GM19452 (cell line): Measurements from ENCODE around the gene MVK.

Experiments
- ATAC-seq: cut with Tn5 transposase; IDR thresholded peaks from one replicate; pipeline ENCODE4 v1.9.1; 2021; ENCODE audit not compliant: unreplicated experiment

The MVK gene

GRCh38 chr12:109563291-109564284 is 10.0 kb upstream of the MVK start:
- ATAC-seq = no peak

GRCh38 chr12:109566424-109566823 is 7.2 kb upstream of the MVK start:
- ATAC-seq = no peak

- no peak for ATAC-seq
These were observed 6.3 kb upstream of the MVK start for GRCh38 chr12:109567296-109567695.

- ATAC-seq = no peak
These were observed 5.6 kb upstream of the MVK start for GRCh38 chr12:109567967-109568366.

GRCh38 chr12:109568486-109568885 is 5.1 kb upstream of the MVK start:
- ATAC-seq = no peak

- no peak for ATAC-seq
These were observed 1.7 kb upstream of the MVK start for GRCh38 chr12:109571773-109572505.

- ATAC-seq = no peak
These were observed 1.1 kb upstream of the MVK start for GRCh38 chr12:109572506-109572845.

GRCh38 chr12:109573914-109574244 is 285 bp downstream of the MVK start:
- ATAC-seq = no peak

GRCh38 chr12:109575683-109576082 is 2.1 kb downstream of the MVK start:
- no peak for ATAC-seq

- ATAC-seq = no peak
These were observed 3.7 kb downstream of the MVK start for GRCh38 chr12:109577311-109577710.

- no peak for ATAC-seq
These were observed 4.8 kb downstream of the MVK start for GRCh38 chr12:109578330-109578927.

GRCh38 chr12:109579639-109580038 is 6.0 kb downstream of the MVK start:
- ATAC-seq = no peak

GRCh38 chr12:109580272-109580671 is 6.7 kb downstream of the MVK start:
- ATAC-seq = no peak

- ATAC-seq = no peak
These were observed 7.2 kb downstream of the MVK start for GRCh38 chr12:109580684-109581333.

- ATAC-seq = no peak
These were observed 7.7 kb downstream of the MVK start for GRCh38 chr12:109581334-109581691.

- ATAC-seq = no peak
These were observed 8.3 kb downstream of the MVK start for GRCh38 chr12:109581856-109582255.

- no peak for ATAC-seq
These were observed 9.0 kb downstream of the MVK start for GRCh38 chr12:109582636-109583035.

- no peak for ATAC-seq
These were observed 10.1 kb downstream of the MVK start for GRCh38 chr12:109583733-109584132.

- ATAC-seq = no peak
These were observed 13.0 kb downstream of the MVK start for GRCh38 chr12:109586385-109587296.

- ATAC-seq = no peak
These were observed 14.3 kb downstream of the MVK start for GRCh38 chr12:109587921-109588320.
